Vagina (tissue), 2 donors: ENCODE data around the gene CELF6.

ENCODE experiments used
- POLR2AphosphoS5 ChIP-seq, 2 donors: sonication (generic); formaldehyde crosslinking; IDR thresholded peaks; one replicate each; pipeline ENCODE4 v1.9.0; 2017; ENCODE audit warnings: antibody characterized with exemption in 2 of 2, mild to moderate bottlenecking in 2 of 2, low read depth in 1 of 2; ENCODE audit not compliant: insufficient read depth in 1 of 2
- TF ChIP-seq, protein P1 (sequence below), 3 experiments: fragments of 450-650 bp in 2 of 3; fragments of 200-600 bp in 1 of 3; sonication (generic) in 1 of 3; IDR thresholded peaks; one replicate each; pipeline ENCODE4 v1.5.1; 2017 to 2019; ENCODE audit warnings: antibody characterized with exemption in 3 of 3, mild to moderate bottlenecking in 2 of 3, moderate library complexity in 2 of 3

- TF ChIP-seq, protein P1, sequence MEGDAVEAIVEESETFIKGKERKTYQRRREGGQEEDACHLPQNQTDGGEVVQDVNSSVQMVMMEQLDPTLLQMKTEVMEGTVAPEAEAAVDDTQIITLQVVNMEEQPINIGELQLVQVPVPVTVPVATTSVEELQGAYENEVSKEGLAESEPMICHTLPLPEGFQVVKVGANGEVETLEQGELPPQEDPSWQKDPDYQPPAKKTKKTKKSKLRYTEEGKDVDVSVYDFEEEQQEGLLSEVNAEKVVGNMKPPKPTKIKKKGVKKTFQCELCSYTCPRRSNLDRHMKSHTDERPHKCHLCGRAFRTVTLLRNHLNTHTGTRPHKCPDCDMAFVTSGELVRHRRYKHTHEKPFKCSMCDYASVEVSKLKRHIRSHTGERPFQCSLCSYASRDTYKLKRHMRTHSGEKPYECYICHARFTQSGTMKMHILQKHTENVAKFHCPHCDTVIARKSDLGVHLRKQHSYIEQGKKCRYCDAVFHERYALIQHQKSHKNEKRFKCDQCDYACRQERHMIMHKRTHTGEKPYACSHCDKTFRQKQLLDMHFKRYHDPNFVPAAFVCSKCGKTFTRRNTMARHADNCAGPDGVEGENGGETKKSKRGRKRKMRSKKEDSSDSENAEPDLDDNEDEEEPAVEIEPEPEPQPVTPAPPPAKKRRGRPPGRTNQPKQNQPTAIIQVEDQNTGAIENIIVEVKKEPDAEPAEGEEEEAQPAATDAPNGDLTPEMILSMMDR (IDR thresholded peaks at IDR 0.05): no peak
- no peak for TF ChIP-seq POLR2AphosphoS5 (IDR thresholded peaks at IDR 0.05; ENCODE audit: insufficient read depth in 1 of 2, low read depth in 1 of 2)
Measured at GRCh38 chr15:72307026-72307425, 12.9 kb downstream of the CELF6 start.
